Esophagus squamous epithelium (tissue), 5 donors: Measurements from ENCODE around the gene USH1G. TPM values are rescaled to one million over a fixed set of nuclear protein-coding genes. Genes with fewer than 3 reads are reported as not detected.

Source experiments
- DNase-seq: peaks from one replicate; lab custom pipeline; 2025; lab: John Stamatoyannopoulos, UW
- H3K27ac ChIP-seq, 4 donors: fragments of 200-600 bp; sonication (generic); one replicate each; pipeline ENCODE4 v1.5.1; 2016 to 2019; ENCODE audit warnings: mild to moderate bottlenecking in 1 of 4
- H3K27me3 ChIP-seq, 4 donors: fragments of 200-600 bp; sonication (generic); 1 replicate in 3 of 4; 2 replicates in 1 of 4; pipeline versions ENCODE4 v1.5.1 to v1.6.0; 2017 to 2021; ENCODE audit warnings: antibody characterized with exemption in 1 of 4
- H3K36me3 ChIP-seq, 3 donors: fragments of 200-600 bp; sonication (generic); one replicate each; pipeline ENCODE4 v1.5.1; 2016 to 2019
- H3K4me1 ChIP-seq, 3 donors: fragments of 200-600 bp; sonication (generic); one replicate each; pipeline ENCODE4 v1.5.1; 2017 to 2019
- H3K4me3 ChIP-seq, 4 donors: fragments of 200-600 bp; sonication (generic); 1 replicate in 3 of 4; 2 replicates in 1 of 4; pipeline ENCODE4 v1.5.1; 2016 to 2019; ENCODE audit warnings: mild to moderate bottlenecking in 2 of 4, moderate library complexity in 1 of 4
- H3K9me3 ChIP-seq, 3 donors: fragments of 200-600 bp; sonication (generic); one replicate each; pipeline ENCODE4 v1.5.1; 2016 to 2019
- POLR2A ChIP-seq, 4 donors: fragments of 450-650 bp; IDR thresholded peaks; one replicate each; pipeline ENCODE4 v1.6.1; 2017; ENCODE audit warnings: antibody characterized with exemption in 4 of 4, mild to moderate bottlenecking in 4 of 4, moderate library complexity in 3 of 4
- WGBS, 2 donors: methylation state at CpG; one replicate each; pipeline ENCODE4 v1.1.5; 2018; 5-methylcytosine and 5-hydroxymethylcytosine counted together
- intact Hi-C: fragments of 100-400 bp; cut with DNase I; formaldehyde crosslinking; loops from one replicate; pipeline ENCODE4 v1.15.0; 2022
- total RNA-seq, 4 donors: library from RNA; depleted of rRNA; stranded (reverse); fragments of >200 nt; gene quantifications; one replicate each; pipeline ENCODE4 v1.1.0, GENCODE V29; 2016
- TF ChIP-seq, protein P1 (sequence below), 6 experiments: fragments of 450-650 bp in 4 of 6; fragments of 200-600 bp in 2 of 6; sonication (generic) in 2 of 6; IDR thresholded peaks; one replicate each; pipeline ENCODE4 v1.5.1; 2016 to 2019; ENCODE audit warnings: antibody characterized with exemption in 6 of 6, mild to moderate bottlenecking in 4 of 6, moderate library complexity in 4 of 6
- donor health status: DM: yes; HTN: yes; CAD: no.

USH1G gene
- total RNA-seq, 4 donors from 2014 or later: 2.9 to 12.1 (median 6.7) TPM

DNA sequence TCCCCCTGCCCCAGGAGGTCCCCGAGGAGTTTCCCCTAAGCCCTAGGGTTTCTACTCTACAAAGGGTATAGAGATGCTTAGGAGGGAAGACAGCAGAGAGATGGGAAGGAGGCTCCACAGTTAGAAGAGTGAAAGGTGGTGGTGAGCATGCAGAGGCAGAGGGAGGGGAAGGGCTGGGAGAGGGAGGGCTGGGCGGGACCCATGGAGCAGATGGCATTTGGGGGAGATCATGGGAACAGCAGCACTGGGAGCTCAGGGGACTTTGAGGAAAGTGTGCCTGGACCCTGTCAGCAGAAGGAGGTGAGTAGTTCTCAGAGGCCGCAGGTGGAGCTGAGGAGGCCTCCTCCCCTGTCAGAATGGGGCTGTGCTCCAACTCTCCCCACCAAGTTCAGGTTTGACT, 12.0 kb upstream of the USH1G start:
- 68 to 71% methylated on average over 3 of the region's 3 CpGs for WGBS, 2 donors
- no peak for DNase-seq
- H3K36me3 ChIP-seq: no peaks in the 10 kb centered on the region
- H3K27me3 ChIP-seq: peaks cover 0 to 88% (median 12%) of the 10 kb centered on the region in 4 donors
- TF ChIP-seq POLR2A (IDR thresholded peaks at IDR 0.05): no peak
- TF ChIP-seq, protein P1, sequence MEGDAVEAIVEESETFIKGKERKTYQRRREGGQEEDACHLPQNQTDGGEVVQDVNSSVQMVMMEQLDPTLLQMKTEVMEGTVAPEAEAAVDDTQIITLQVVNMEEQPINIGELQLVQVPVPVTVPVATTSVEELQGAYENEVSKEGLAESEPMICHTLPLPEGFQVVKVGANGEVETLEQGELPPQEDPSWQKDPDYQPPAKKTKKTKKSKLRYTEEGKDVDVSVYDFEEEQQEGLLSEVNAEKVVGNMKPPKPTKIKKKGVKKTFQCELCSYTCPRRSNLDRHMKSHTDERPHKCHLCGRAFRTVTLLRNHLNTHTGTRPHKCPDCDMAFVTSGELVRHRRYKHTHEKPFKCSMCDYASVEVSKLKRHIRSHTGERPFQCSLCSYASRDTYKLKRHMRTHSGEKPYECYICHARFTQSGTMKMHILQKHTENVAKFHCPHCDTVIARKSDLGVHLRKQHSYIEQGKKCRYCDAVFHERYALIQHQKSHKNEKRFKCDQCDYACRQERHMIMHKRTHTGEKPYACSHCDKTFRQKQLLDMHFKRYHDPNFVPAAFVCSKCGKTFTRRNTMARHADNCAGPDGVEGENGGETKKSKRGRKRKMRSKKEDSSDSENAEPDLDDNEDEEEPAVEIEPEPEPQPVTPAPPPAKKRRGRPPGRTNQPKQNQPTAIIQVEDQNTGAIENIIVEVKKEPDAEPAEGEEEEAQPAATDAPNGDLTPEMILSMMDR (IDR thresholded peaks at IDR 0.05): no peak
- peaks cover 9 to 61% (median 15%) of the 10 kb centered on the region in 3 donors for H3K4me1 ChIP-seq
- intact Hi-C loops: no loop called here
- peak overlapping the region in 2 of 4 donors; percentile 77 to 78 for H3K27ac ChIP-seq
- H3K4me3 ChIP-seq: peak overlapping the region; percentile 30 to 55 (median 46)
- H3K9me3 ChIP-seq: no peaks in the 10 kb centered on the region

DNA sequence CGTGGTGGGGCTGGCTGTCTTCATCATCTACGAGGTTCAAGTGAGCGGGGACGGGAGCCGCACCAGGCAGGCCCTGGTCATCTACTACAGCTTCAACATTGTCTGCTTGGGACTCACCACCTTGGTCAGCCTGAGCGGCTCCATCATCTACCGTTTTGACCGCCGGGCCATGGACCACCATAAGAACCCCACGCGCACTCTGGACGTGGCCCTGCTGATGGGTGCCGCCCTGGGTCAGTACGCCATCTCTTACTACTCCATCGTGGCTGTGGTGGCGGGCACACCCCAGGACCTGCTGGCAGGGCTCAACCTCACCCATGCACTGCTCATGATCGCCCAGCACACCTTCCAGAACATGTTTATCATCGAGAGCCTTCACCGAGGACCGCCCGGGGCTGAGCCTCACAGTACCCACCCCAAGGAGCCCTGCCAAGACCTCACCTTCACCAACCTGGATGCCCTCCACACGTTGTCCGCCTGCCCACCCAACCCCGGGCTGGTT, 7.5 kb upstream of the USH1G start:
- WGBS, 2 donors: 94 to 97% methylated on average over 18 to 23 of the region's 24 CpGs

DNA sequence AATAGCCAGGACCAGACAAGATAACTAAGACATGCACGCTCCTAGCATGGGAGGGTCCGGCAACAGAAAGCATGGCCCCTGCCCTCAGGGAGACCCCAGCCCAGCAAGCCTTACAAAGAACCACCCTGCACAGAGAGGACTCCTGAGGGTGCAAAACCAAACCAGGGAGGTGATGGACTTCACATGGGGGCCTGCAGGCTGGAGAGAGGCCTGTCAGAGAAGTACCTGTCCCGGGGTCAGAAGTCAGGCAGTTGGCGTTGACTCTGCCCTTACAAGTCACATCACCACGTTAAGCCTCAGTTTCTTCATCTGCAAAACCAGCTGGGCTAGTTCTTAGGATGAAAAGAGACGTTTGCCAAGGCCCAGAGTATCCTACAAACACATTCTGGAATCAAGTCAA, 5.7 kb upstream of the USH1G start:
- intact Hi-C loops: no loop called here
- Histone ChIP-seq H3K27me3 (peaks cover 0 to 80% (median 11%) of the 10 kb centered on the region in 4 donors), H3K27ac (peak overlapping the region in 3 of 4 donors; percentile 39 to 53 (median 51)), H3K9me3 (no peaks in the 10 kb centered on the region), H3K36me3 (no peaks in the 10 kb centered on the region), H3K4me3 (no peak overlapping the region), H3K4me1 (peaks cover 8 to 53% (median 10%) of the 10 kb centered on the region in 3 donors)
- DNase-seq: no peak
- 53% methylated on average over 6 of the region's 6 CpGs; no CpG with 5 or more reads in 1 of the 2 donors for WGBS, 2 donors
- no peak for TF ChIP-seq POLR2A (IDR thresholded peaks at IDR 0.05)
- TF ChIP-seq, protein P1 (IDR thresholded peaks at IDR 0.05): no peak

More for the DNA sequence above, 7.5 kb upstream of the USH1G start:
- H3K4me3 ChIP-seq: no peak overlapping the region
- H3K27me3 ChIP-seq: peaks cover 0 to 77% (median 4%) of the 10 kb centered on the region in 4 donors
- no peak overlapping the region for H3K27ac ChIP-seq
- peaks cover 3 to 48% (median 4%) of the 10 kb centered on the region in 3 donors for H3K4me1 ChIP-seq
- no peaks in the 10 kb centered on the region for H3K36me3 ChIP-seq
- TF ChIP-seq POLR2A (IDR thresholded peaks at IDR 0.05): no peak
- TF ChIP-seq, protein P1 (IDR thresholded peaks at IDR 0.05): no peak
- intact Hi-C loops: no loop called here
- H3K9me3 ChIP-seq: no peaks in the 10 kb centered on the region
- no peak for DNase-seq

DNA sequence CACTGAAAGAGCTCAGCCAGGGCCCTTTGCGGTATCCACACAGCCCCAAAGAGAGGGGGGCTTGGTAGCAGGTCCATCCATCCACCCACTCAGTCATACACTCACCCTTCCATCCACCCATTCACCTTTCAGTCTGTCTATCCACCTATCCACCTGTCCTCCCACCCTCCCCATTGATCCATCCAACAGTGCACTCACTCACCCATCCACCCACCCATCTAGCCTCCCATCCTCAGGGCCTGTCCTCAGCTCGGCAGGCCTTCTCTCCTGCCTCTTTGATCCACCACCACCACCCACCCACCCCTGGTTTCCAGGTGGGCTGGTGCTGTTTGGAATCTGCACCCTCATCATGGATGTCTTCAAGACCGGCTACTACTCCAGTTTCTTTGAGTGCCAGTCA, 2.2 kb upstream of the USH1G start:
- TF ChIP-seq POLR2A (IDR thresholded peaks at IDR 0.05): no peak
- peaks cover 0 to 85% (median 19%) of the 10 kb centered on the region in 4 donors for H3K27me3 ChIP-seq
- 77 to 81% methylated on average over 3 of the region's 3 CpGs for WGBS, 2 donors
- H3K4me3 ChIP-seq: no peak overlapping the region
- intact Hi-C loops: no loop called here
- H3K4me1 ChIP-seq: peaks cover 32 to 79% (median 38%) of the 10 kb centered on the region in 3 donors
- no peak overlapping the region for H3K27ac ChIP-seq
- no peaks in the 10 kb centered on the region for H3K9me3 ChIP-seq
- H3K36me3 ChIP-seq: no peaks in the 10 kb centered on the region
- no peak for DNase-seq

DNA sequence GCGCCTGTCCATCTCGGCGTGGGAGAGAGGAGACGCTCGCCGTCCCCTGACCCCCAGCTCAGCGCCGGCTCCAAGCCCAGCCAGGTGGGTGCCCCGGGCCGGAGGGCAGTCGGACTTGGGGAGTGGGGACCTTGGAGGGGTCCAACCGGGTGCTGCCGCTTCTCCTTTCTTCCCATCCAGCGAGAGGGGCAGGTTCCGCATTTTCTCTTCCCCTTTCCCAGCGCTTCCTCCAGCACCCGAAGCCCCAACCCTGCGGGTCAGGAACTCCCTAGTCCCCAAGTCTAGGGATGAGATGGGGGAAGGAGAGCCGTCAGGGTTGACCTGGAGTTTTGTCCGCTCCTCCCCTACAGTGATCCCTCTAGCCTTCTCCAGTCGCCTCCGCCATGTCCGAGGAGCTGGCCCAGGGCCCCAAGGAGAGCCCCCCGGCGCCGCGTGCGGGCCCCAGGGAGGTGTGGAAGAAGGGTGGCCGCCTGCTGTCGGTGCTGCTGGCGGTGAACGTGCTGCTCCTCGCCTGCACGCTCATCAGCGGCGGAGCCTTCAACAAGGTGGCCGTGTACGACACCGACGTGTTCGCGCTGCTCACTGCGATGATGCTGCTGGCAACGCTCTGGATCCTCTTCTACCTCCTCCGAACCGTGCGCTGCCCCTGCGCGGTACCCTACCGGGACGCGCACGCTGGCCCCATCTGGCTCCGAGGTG, 1.3 kb upstream of the USH1G start, which contains the start of gene OTOP2:
OTOP2 (plus strand) TSS at position 24 of the 699 bp plus-strand sequence; CDS start at position 384, 360 bp downstream.
- Histone ChIP-seq H3K9me3 (no peaks in the 10 kb centered on the region), H3K4me1 (peaks cover 32 to 75% (median 38%) of the 10 kb centered on the region in 3 donors), H3K27me3 (peaks cover 0 to 90% (median 19%) of the 10 kb centered on the region in 4 donors), H3K36me3 (no peaks in the 10 kb centered on the region), H3K27ac (peak within 1 kb of the TSS in 3 of 4 donors; percentile 8 to 40 (median 39)), H3K4me3 (peak within 1 kb of the TSS; percentile 43 to 68 (median 49))
- intact Hi-C loops: loop anchor here (5.0 kb wide), 1 partner anchor 33 kb away; no protein-coding TSS in a partner anchor
- no peak for DNase-seq
- TF ChIP-seq, protein P1 (IDR thresholded peaks at IDR 0.05): no peak
- WGBS, 2 donors: 0 to 4% methylated on average over 10 to 14 of the region's 54 CpGs
